AG09309 (cell line): Measurements from ENCODE around the gene CCDC88B.

Source experiments
- DNase-seq: peaks from one replicate; pipeline ENCODE4 v3.0.0-alpha.2; 2010; ENCODE audit warnings: low read depth
- H3K4me3 ChIP-seq: 2 replicates; pipeline ENCODE4 v1.5.1; 2011; ENCODE audit warnings: mild to moderate bottlenecking, low read depth, low read length, moderate library complexity; ENCODE audit not compliant: control insufficient read depth
- CTCF ChIP-seq: IDR thresholded peaks from 2 replicates; pipeline ENCODE4 v1.5.1; 2011; ENCODE audit warnings: mild to moderate bottlenecking, low read depth, low read length, inconsistent platforms; ENCODE audit not compliant: insufficient read depth, control insufficient read depth; ENCODE audit errors: missing control alignments

The CCDC88B gene

GRCh38 chr11:64379160-64379559, 39.2 kb downstream of the CCDC88B start:
- no peak for TF ChIP-seq CTCF
- no peak for DNase-seq
- H3K4me3 ChIP-seq = no peak overlapping the region

GRCh38 chr11:64379817-64380709, 40.1 kb downstream of the CCDC88B start:
- no peak for TF ChIP-seq CTCF
- H3K4me3 ChIP-seq = no peak overlapping the region
- no peak for DNase-seq

- DNase-seq = no peak
- H3K4me3 ChIP-seq = no peak overlapping the region
- TF ChIP-seq CTCF = no peak
These were observed 41.3 kb downstream of the CCDC88B start for GRCh38 chr11:64381350-64381749.

GRCh38 chr11:64382047-64382446, 42.0 kb downstream of the CCDC88B start:
- DNase-seq = no peak
- no peak for TF ChIP-seq CTCF
- H3K4me3 ChIP-seq = no peak overlapping the region

- no peak for TF ChIP-seq CTCF
- DNase-seq = no peak
- H3K4me3 ChIP-seq = no peak overlapping the region
These were observed 42.6 kb downstream of the CCDC88B start for GRCh38 chr11:64382586-64382985.

- no peak for DNase-seq
- no peak for TF ChIP-seq CTCF
- H3K4me3 ChIP-seq = no peak overlapping the region
These were observed 43.6 kb downstream of the CCDC88B start for GRCh38 chr11:64383580-64383979.
